Heart left ventricle (tissue), 13 donors: ENCODE measurements around the gene PLA2G4B.

ENCODE experiments used
- POLR2A ChIP-seq, 2 donors: fragments of 450-650 bp; IDR thresholded peaks; one replicate each; pipeline ENCODE4 v1.6.1; 2017; ENCODE audit warnings: antibody characterized with exemption in 2 of 2, mild to moderate bottlenecking in 2 of 2, moderate library complexity in 2 of 2
- TF ChIP-seq, protein P1 (sequence below), 12 donors: fragments of 200-600 bp; sonication (generic) in 4 of 12; IDR thresholded peaks; one replicate each; pipeline versions ENCODE4 v1.5.0 to v1.8.0; 2018 to 2022; ENCODE audit warnings: antibody characterized with exemption in 12 of 12, mild to moderate bottlenecking in 5 of 12
- donor health status: ischemic (EF 13 %, LVEDD 7.1; RV severe dilation, severe dysfunction).
- donor health status: DM: no; HTN: yes; CAD: no.
- donor health status: DM: no; HTN: no; CAD: no.
- donor health status: ischemic (EF 25% LVEDD 6.9; RV normal size, moderate dysfunction).
- donor health status: ischemic (EF 25% LVEDD 5.7; RV mildly dilated, moderate dysfunction).
- donor health status: ischemic (EF 35%, LVEDD 5.7; RV mildly dilated, moderate dysfunction).
- donor health status: nonischemic (EF 11% LVEDD 7.7; RV severe dilation, severe dysfunction).
- donor health status: DM: yes; HTN: yes; CAD: no.
- donor health status: PGD.
- donor health status: ischemic (EF 29% LVEDD 5.4; RV normal size, mild dysfunction).
- donor health status: nonischemic (EF 23%, LVEDD 6.1; RV moderate dilation, normal function).

GRCh38 chr15:41791547-41791937 is 47.1 kb upstream of the PLA2G4B start:
- TF ChIP-seq, protein P1, sequence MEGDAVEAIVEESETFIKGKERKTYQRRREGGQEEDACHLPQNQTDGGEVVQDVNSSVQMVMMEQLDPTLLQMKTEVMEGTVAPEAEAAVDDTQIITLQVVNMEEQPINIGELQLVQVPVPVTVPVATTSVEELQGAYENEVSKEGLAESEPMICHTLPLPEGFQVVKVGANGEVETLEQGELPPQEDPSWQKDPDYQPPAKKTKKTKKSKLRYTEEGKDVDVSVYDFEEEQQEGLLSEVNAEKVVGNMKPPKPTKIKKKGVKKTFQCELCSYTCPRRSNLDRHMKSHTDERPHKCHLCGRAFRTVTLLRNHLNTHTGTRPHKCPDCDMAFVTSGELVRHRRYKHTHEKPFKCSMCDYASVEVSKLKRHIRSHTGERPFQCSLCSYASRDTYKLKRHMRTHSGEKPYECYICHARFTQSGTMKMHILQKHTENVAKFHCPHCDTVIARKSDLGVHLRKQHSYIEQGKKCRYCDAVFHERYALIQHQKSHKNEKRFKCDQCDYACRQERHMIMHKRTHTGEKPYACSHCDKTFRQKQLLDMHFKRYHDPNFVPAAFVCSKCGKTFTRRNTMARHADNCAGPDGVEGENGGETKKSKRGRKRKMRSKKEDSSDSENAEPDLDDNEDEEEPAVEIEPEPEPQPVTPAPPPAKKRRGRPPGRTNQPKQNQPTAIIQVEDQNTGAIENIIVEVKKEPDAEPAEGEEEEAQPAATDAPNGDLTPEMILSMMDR (IDR thresholded peaks at IDR 0.05) = no peak
- TF ChIP-seq POLR2A (IDR thresholded peaks at IDR 0.05) = no peak
